ENCODE results near the gene TCF7L1.

Gene TCF7L1

GRCh38 chr2:85160966-85161960 lies 28.1 kb downstream of the TCF7L1 start:
- no peak for DNase-seq (ENCODE audit: insufficient read length, low spot score)
- FAIRE-seq, result no peak

GRCh38 chr2:85162746-85163301 lies 29.6 kb downstream of the TCF7L1 start:
- DNase-seq (ENCODE audit: insufficient read length, low spot score), result no peak
- no peak for FAIRE-seq

GRCh38 chr2:85163675-85164074 lies 30.5 kb downstream of the TCF7L1 start:
- no peak for DNase-seq (ENCODE audit: insufficient read length, low spot score)
- no peak for FAIRE-seq

- DNase-seq (ENCODE audit: insufficient read length, low spot score), result no peak
Measured at GRCh38 chr2:85164145-85164569, 31.0 kb downstream of the TCF7L1 start.

GRCh38 chr2:85165088-85165690 lies 32.0 kb downstream of the TCF7L1 start:
- DNase-seq (ENCODE audit: insufficient read length, low spot score) (no peak), FAIRE-seq (no peak)

More at GRCh38 chr2:85164145-85164569, 31.0 kb downstream of the TCF7L1 start:
- FAIRE-seq, result no peak

GRCh38 chr2:85166021-85166420 lies 32.8 kb downstream of the TCF7L1 start:
- FAIRE-seq, result no peak

GRCh38 chr2:85167479-85167878 lies 34.3 kb downstream of the TCF7L1 start:
- no peak for FAIRE-seq
- DNase-seq (ENCODE audit: insufficient read length, low spot score), result no peak

More at GRCh38 chr2:85166021-85166420, 32.8 kb downstream of the TCF7L1 start:
- no peak for DNase-seq (ENCODE audit: insufficient read length, low spot score)

- FAIRE-seq (no peak), DNase-seq (ENCODE audit: insufficient read length, low spot score) (no peak)
Measured at GRCh38 chr2:85168942-85169341, 35.8 kb downstream of the TCF7L1 start.

GRCh38 chr2:85169581-85169980 lies 36.4 kb downstream of the TCF7L1 start:
- no peak for FAIRE-seq
- no peak for DNase-seq (ENCODE audit: insufficient read length, low spot score)

GRCh38 chr2:85170938-85171475 lies 37.8 kb downstream of the TCF7L1 start:
- FAIRE-seq, result no peak
- no peak for DNase-seq (ENCODE audit: insufficient read length, low spot score)

GRCh38 chr2:85171916-85172315 lies 38.7 kb downstream of the TCF7L1 start:
- DNase-seq (ENCODE audit: insufficient read length, low spot score), result no peak
- FAIRE-seq, result no peak

GRCh38 chr2:85173909-85174308 lies 40.7 kb downstream of the TCF7L1 start:
- FAIRE-seq (no peak), DNase-seq (ENCODE audit: insufficient read length, low spot score) (no peak)

GRCh38 chr2:85174943-85175342 lies 41.8 kb downstream of the TCF7L1 start:
- DNase-seq (ENCODE audit: insufficient read length, low spot score) (no peak), FAIRE-seq (no peak)

- no peak for FAIRE-seq
- no peak for DNase-seq (ENCODE audit: insufficient read length, low spot score)
Measured at GRCh38 chr2:85175369-85176299, 42.4 kb downstream of the TCF7L1 start.

GRCh38 chr2:85177031-85177824 lies 44.0 kb downstream of the TCF7L1 start:
- no peak for FAIRE-seq

GRCh38 chr2:85178154-85178553 lies 45.0 kb downstream of the TCF7L1 start:
- no peak for FAIRE-seq
- no peak for DNase-seq (ENCODE audit: insufficient read length, low spot score)

More at GRCh38 chr2:85177031-85177824, 44.0 kb downstream of the TCF7L1 start:
- DNase-seq (ENCODE audit: insufficient read length, low spot score), result no peak

GRCh38 chr2:85178980-85179411 lies 45.8 kb downstream of the TCF7L1 start:
- DNase-seq (ENCODE audit: insufficient read length, low spot score) (no peak), FAIRE-seq (no peak)

- no peak for FAIRE-seq
- DNase-seq (ENCODE audit: insufficient read length, low spot score), result no peak
Measured at GRCh38 chr2:85179541-85179940, 46.3 kb downstream of the TCF7L1 start.

Data from GM19239 (cell line).